GM21423 (cell line): ENCODE results near the gene RANBP17.
"Not testable (repeated sequence)": the region's sequence is repeated elsewhere in the genome, so short reads cannot be mapped to it uniquely, and the experiment has no call there.

ENCODE experiments used
- ATAC-seq: cut with Tn5 transposase; IDR thresholded peaks from one replicate; pipeline ENCODE4 v1.9.1; 2021; ENCODE audit warnings: mild to moderate bottlenecking, moderate library complexity; ENCODE audit not compliant: unreplicated experiment

RANBP17 gene

DNA sequence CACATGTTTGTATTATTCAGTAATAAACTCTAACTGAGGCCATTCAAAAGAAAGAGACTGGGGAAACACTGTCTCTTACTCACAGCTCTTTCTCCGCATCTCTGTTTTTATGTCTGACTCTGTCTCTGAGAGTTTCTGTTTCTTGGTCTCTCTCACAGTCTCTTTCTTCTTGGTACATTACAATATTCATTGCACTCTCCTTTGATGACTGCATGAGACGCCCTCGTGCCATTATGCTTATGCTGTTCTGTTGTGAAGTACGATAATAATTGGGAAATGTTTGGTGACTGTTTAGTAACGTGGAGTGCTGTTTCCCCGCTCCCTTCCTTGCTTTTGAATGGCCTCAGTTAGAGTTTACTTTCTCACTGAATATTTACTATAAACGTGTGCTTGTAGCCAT is 421.9 kb downstream of the RANBP17 start:
- no peak for ATAC-seq

DNA sequence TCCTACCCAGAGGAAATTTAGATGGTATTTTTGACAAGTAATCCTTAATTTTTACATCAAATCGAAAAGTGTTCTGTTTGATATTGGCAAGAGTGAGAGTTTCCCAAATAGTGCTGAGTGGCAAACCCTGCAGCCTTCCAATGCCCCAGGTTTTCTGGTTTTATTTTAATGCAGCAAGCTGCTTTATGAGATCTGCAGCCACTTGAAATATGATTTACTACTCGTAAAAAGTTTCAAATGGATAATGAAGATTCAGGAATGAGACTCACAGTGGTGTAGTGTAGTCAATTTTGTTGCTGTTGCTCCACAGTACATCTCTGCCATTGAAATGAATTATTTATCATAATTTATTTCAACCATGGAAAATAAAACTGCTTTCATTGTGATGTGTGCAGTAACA is 423.6 kb downstream of the RANBP17 start:
- no peak for ATAC-seq

DNA sequence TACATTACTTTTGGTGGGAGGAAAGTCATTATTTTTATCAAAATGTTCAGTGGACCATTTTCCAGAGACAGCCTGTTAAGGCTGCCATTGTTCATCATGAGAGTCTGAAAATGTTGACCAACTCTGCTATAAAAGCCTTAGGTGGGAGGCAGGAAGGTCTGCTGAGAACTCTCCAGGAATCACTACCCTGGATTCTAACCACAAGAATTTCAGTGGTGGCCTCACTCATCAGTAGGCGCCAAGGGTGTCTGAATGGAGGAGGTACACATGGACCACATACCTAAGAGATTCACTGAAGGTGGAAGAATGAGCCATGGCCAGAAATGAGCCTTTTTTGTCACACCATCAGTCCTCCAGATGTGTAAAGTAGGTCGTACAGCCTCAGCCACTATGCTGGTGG is 426.2 kb downstream of the RANBP17 start:
- ATAC-seq: no peak

DNA sequence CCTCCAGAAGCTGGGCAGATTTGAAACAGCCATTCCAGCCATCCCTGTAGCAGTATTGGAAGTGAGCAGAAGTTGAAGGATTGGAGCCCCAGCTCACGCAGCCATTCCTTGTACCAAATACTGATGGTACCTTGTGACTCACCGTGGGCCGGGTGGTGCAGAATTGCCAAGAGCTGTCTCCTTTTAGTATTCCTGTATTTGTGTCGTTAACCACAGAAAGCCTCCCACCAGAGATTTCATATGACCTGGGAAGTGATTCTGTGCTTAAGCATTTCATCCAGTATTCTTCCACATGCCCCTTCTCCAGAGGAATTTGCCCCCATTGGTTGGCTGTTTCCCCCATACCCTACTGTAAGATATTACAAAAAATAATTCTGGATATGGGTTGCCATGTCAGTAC is 429.6 kb downstream of the RANBP17 start:
- no peak for ATAC-seq

DNA sequence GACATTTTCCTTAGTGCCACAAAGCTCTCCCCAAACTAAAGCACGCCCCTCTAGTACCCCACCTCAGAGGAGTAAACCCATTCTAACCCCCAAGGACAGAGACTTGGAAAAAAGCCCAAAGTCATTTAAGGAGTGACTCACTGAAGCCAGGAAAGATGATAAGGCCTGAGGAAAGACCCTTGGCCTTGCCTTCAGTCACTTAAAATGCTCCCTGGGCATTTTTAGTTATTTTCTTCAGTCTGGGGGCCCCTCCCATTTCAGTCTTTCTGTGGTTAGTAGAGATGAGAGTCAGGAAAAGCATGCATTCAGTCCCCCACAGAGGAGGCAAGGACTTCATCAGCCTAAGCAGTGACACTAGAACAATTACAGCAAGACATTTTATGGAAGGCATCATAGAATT is 433.5 kb downstream of the RANBP17 start:
- ATAC-seq: no peak

DNA sequence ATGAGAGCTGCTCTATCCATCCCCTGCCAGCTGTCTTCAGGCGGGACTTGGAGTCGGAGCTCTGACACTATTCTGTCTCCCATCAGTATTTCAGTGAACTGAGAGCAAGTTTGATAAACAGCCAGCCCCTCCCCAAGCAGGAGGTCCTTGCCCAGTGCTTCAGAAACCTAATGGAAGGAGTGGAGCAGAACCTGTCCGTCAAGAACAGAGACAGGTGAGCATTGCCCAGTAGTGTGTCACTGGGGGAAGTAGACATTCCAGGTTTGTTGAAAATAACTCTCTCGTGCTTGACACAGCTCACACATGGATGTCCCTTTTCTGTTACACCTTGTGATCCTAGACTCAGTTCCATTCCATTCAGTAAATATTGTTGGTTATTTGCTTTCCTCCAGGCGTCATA is 434.0 kb downstream of the RANBP17 start:
- ATAC-seq: no peak

DNA sequence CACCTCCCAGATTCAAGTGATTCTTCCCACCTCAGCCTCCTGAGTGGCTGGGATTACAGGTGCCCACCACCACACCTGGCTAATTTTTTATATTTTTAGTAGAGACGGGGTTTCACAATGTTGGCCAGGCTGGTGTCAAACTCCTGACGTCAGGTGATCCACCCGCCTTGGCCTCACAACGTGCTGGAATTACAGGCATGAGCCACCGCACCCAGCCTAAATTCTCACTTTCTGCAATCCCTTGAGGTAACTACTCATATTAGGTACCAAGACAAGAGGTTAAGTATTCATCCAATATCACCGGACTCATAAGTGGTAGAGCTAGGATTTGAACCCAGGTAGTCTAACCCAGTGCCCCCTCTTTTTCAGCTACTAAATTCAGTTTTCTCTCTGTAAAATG is 436.1 kb downstream of the RANBP17 start:
- ATAC-seq: not testable (repeated sequence)

DNA sequence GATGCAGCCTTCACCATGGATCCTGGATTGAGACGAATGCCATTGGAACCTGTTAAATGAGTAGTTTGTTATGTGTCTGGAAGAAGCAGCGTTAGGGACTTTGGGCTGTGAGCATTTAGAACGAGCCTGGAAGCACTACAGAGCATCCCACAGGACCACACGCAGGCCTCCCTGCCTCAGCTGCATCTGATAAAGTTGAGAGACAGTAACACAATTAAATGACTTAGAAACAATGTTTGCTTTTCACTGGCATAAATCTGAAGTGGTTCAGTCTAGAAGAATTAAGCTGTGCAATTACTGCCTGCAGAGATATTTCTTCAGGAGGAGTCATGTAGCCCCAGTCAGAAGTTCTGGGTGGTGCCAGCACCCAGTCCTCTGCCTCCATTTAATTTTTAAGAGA is 437.4 kb downstream of the RANBP17 start:
- no peak for ATAC-seq

DNA sequence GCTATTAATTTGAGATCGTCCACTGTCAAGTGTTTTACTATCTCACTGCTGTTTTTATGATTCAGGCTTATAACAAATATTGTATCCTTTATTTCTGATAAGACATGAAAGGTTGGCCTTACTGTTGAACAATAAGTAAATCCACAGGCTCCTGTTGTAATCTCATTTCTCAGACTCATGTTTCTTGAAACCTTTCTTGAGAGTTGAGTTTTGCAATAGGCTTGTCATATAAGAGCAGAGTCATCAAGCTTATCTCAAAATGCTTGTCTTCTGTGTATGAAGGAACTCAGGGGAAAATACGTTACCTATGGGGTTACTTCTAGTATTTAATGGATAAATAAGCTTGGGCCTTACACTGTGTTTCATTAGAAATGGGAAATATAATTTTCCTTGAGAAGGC is 438.0 kb downstream of the RANBP17 start:
- no peak for ATAC-seq

DNA sequence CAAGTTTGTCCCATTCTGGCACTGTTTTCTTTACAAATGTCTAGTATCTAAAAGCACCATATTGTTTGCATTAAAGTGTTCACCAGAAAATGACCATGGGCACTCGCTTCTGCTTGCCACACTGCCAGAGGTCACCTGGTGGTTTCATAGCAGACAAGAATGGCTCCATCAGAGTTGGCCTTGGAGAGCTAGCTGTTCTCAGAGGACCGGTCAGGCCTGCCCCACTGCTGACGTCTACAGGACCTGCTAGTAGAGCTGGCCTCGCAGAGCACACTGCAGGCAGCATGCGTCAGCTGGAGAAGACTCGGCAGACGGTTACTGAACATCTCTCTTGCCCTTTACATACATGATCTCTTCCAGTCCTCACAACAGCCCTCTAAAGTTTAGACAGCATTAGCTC is 438.5 kb downstream of the RANBP17 start:
- no peak for ATAC-seq

DNA sequence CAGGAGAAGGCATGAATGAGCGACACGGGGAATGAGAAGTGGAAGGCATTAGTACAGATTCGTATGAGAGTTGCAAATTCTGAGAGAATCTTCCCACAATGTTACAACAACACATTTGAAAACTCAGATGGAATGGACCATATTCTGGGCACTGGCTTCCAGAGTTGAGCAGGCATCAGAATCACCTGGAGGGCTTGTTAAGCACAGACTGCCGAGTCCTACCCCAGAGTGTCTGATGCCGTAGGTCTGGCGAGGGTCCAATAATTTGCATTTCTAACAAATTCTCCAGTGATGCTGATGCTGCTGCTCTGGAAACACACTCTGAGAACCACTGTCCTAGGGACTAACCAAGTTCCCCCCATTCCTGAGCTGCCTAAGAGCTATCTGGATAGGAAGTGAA is 444.3 kb downstream of the RANBP17 start:
- no peak for ATAC-seq

DNA sequence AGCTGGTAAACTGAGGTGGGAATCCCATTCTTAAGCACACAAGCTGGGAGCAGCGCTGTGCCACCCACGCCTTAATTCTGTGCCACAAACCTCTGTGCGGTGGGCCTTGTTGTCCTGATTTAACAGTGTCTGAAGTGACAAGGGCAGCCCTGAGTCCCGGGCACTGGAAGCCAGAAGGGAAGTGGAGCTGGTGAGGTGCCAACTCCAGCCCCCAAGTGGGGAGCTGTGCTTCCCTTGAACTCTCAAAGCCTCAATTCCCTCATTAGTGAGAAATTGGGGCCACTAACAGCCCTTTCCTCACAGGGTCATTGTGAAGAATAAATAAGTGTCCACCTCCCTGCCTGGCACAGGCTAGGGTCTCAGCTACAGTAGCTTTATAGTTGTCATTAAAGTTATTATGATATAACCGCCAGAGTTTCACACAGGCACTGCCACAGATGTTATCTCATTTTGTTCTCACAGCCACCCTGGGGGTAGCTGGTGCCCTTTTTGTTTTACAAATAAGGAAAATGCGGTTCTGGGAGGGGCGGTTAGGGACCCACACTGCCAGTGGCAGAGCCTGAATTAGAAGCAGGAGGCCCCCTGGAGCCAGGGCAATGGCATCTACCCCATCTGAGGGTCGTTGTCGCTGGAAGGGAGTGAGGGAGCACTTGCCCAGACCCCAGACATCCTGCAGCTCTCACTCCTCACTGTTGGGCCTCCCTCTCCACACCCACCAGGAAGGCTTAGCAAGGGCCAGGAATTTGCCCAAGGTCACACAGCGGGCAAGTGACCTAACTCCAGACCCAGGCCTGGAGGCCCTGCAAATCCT is 445.2 kb downstream of the RANBP17 start:
- no peak for ATAC-seq

DNA sequence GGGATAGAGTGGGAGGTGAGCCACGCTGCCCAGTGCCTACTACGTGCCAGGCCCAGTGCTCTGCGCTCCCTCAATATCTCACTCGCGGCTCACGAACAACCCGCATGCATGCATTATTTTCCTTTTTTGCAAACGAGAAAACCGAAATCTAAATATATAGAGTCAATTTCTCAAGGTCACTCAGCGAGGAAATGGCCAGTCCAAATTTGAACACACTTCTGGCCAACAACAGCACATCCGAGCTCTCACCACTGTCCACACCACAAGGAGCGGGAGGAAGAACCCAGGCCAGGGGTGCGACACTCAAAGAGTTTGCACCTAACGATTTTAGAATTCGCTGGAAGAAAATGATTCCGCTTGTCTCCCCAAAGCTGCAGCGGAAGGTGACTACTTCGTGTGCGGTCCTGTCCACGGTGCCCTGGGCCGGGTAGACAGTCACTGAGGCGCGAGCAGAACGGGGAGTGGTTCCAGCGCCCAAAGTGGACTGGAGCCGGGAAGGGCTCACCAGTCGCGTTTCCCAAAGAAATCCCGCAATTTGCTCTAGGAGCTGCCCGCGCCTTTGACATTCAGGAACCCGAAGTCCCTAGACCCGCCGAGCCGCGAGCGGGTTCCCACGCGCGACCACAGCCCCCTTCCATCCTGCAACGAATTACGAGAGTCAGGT is 446.1 kb downstream of the RANBP17 start:
- ATAC-seq: no peak

DNA sequence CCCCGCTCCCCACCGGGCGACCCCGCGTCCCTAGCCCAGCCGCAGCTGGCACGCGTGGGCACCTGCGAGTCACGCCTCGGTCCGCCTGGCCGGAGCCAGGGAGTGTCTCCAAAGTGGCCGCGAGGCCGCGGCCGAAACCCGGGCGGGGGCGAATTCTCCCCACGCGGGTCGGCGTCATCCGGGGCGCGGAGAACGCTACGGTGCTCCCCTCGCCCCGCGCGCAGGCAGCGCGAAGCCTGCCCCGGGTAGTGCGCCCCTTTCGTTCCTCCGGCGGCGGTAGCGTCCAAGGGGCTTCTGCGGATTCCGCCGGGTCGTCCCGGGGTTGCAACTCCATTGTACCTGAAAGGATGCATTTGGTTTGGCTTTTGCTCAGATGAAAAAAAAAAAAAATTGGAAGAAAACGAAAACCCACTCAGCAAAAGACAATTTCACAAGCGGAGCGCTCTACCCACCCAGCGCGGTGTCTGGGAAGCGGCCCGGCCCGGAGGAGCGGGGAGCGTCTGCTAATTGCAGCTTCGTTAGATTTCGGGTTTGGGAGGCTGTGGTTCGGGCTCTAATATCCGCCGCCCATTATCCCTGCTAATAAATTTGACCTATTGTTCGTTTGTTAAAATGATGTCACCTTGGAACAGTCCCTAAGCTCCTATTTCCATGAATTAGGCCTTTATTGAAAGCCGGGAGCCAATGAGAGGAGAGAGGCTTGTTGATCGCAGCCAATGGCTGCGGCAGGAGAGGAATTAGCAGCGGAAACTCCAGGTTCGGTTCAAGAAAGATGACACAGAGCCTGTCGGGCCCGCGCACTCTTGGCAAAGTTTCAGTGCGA is 446.8 kb downstream of the RANBP17 start, which contains the start of gene TLX3:
Gene TLX3, plus strand, starts transcription at position 796 of the 823 bp plus-strand sequence. CDS start 118 bp downstream, outside the sequence.
- no peak for ATAC-seq

DNA sequence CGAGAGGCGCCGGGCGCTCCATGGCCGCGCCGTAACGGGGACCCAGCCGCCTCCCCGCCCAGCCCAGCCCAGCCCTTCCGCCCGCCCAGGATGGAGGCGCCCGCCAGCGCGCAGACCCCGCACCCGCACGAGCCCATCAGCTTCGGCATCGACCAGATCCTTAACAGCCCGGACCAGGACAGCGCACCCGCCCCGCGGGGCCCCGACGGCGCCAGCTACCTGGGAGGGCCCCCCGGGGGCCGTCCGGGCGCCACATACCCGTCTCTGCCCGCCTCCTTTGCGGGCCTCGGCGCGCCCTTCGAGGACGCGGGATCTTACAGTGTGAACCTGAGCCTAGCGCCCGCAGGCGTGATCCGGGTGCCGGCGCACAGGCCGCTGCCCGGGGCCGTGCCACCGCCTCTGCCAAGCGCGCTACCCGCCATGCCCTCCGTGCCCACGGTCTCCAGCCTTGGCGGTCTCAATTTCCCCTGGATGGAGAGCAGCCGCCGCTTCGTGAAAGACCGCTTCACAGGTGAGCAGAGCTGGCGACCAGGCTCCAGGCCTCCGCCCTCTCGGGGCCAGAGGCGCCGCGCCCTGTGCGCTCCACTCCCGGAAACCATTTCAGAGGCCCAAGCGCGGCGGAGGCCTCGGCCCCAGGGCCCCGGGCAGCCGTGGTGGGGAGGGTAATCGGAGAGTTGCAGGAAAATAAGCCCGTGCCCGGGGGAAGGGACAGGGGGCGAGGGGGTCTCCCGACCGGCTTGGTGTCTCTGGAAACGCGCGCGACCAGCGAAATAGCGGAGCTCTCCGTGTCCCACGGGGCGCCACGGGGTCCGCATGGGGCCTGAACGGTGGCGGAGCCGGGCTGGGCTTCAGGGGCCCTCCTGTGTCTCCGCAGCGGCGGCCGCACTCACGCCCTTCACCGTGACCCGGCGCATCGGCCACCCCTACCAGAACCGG is 447.7 kb downstream of the RANBP17 start:
- no peak for ATAC-seq

DNA sequence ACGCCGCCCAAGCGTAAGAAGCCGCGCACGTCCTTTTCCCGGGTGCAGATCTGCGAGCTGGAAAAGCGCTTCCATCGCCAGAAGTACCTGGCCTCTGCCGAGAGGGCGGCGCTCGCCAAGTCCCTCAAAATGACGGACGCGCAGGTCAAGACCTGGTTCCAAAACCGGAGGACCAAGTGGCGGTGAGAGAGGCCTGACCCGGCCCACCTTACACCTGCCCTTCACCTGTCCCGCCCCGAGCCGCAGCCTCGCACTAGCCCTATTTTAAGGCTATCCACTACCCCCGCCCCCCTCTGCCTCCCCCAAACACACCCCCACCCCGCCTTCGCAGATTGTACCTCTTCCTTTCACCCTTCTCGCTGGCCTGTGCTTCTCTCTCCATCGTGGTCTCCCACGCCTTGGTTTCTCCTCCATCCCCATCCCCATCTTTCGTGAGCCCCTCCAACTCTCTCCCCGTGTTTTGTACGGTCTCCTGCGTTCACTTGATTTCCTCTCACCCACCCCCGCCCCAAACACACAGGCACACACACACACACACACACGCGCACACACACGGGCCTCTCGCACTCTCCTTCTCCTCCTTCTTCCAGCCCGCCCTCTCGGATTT is 448.5 kb downstream of the RANBP17 start:
- ATAC-seq: no peak

DNA sequence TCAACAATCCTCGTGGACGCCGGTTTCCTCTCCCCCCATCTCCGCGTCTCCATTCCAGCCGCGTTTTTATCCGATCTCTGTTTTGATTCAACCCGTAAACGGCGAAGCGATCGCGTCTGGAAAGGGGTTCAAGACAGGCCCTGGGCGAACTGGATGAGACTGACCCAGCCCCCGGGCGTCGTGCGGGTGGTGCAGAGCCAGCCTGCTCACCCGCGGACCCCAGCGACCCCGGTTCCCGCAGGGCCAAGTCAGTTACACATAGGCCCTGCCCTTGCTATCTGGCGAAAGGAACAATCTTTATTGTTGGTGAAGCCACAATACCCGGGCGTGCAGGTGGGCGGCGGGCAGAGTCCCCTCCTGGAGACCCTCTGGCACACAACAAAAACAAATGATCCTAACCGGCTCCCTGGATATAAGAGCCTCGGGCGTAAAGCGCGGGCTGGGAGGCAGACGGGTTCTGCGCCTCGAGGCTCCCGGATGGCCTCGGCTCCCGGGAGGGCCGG is 449.1 kb downstream of the RANBP17 start:
- no peak for ATAC-seq

DNA sequence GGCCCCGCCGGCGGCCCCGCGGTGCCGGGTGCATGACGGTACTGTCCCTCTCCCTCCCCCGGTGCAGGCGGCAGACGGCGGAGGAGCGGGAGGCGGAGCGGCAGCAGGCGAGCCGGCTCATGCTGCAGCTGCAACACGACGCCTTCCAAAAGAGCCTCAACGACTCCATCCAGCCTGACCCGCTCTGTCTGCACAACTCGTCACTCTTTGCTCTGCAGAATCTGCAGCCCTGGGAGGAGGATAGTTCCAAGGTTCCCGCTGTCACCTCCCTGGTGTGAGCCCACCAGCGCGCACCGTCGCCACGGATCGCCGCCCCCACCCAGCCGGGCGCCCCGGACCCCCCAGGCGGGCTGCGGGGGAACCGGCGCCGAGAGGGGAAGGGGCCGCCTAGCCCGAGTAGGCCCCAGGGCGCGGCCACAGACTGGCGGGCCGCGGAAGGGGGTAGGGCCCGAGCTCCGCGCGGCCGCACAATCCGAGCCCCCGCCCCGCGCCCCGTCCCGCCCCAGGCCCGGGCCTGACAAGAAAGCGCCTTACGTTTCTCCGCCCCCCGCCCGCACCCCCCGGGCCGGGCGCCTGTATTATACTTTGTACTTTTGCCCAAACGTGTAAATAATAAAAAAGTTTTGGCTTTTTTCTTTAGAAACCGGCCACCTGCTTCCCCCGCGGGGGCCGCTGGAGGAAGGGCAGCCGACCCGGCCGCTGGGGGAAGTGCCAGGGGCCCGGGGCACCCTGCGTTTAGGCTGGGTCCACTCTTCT is 449.7 kb downstream of the RANBP17 start:
- ATAC-seq: no peak
